WTC11 (cell line): Measurements from ENCODE around the gene SPINDOC. TPM values are rescaled to one million over a fixed set of nuclear protein-coding genes. Genes with fewer than 3 reads are reported as not detected.

ENCODE experiments used
- ATAC-seq: fragments of 200-7000 bp; cut with Tn5 transposase; 2 replicates; pipeline ENCODE4 v1.10.0; 2021; ENCODE audit warnings: mild to moderate bottlenecking, moderate library complexity
- CTCF ChIA-PET: fragments of 300-600 bp; sonication (Branson Sonifier 250); formaldehyde crosslinking; loops from one replicate; lab custom pipeline; 2021; ENCODE audit warnings: antibody characterized with exemption; lab: Charles Lee
- POLR2A ChIA-PET: fragments of 350-600 bp; sonication (Branson Sonifier 250); formaldehyde crosslinking; loops from one replicate; lab custom pipeline; 2021; ENCODE audit warnings: antibody characterized with exemption; lab: Charles Lee
- DNase-seq: peaks from one replicate; pipeline ENCODE4 v3.0.0; 2021; ENCODE audit warnings: low spot score
- H3K27ac Mint-ChIP-seq: 2 replicates; pipeline ENCODE4 v1.8.0; 2021; ENCODE audit warnings: mixed read lengths
- H3K27me3 Mint-ChIP-seq: 2 replicates; pipeline ENCODE4 v1.8.0; 2021; ENCODE audit warnings: low read depth, mild to moderate bottlenecking, moderate library complexity, mixed read lengths
- H3K36me3 Mint-ChIP-seq: 2 replicates; pipeline ENCODE4 v1.8.0; 2021; ENCODE audit warnings: mixed read lengths
- H3K4me1 Mint-ChIP-seq: 2 replicates; pipeline ENCODE4 v1.8.0; 2022; ENCODE audit warnings: mixed read lengths
- H3K4me3 Mint-ChIP-seq: 2 replicates; pipeline ENCODE4 v1.8.0; 2021; ENCODE audit warnings: mild to moderate bottlenecking, moderate library complexity, mixed read lengths
- H3K9me3 Mint-ChIP-seq: 2 replicates; pipeline ENCODE4 v1.8.0; 2021; ENCODE audit warnings: mixed read lengths
- ATF2 ChIP-seq: sonication (generic); formaldehyde crosslinking; IDR thresholded peaks from 2 replicates; pipeline ENCODE4 v1.8.1; 2022; ENCODE audit warnings: low read depth, missing genetic modification reagents, borderline replicate concordance
- CBFB ChIP-seq: sonication (generic); formaldehyde crosslinking; IDR thresholded peaks from 2 replicates; pipeline ENCODE4 v1.8.1; 2022; ENCODE audit warnings: mild to moderate bottlenecking, low read depth, missing genetic modification reagents
- CREB1 ChIP-seq: sonication (generic); formaldehyde crosslinking; IDR thresholded peaks from 2 replicates; pipeline ENCODE4 v1.8.0; 2023; ENCODE audit warnings: mild to moderate bottlenecking, missing genetic modification reagents
- E2F1 ChIP-seq: sonication (generic); formaldehyde crosslinking; IDR thresholded peaks from 2 replicates; pipeline ENCODE4 v1.8.0; 2022; ENCODE audit warnings: mild to moderate bottlenecking, missing genetic modification reagents
- E2F4 ChIP-seq: sonication (generic); formaldehyde crosslinking; IDR thresholded peaks from 2 replicates; pipeline ENCODE4 v1.8.1; 2022; ENCODE audit warnings: low read depth, mild to moderate bottlenecking, moderate library complexity, missing genetic modification reagents, borderline replicate concordance
- ELF4 ChIP-seq: sonication (generic); formaldehyde crosslinking; IDR thresholded peaks from 2 replicates; pipeline ENCODE4 v1.8.1; 2022; ENCODE audit warnings: low read depth, mild to moderate bottlenecking, moderate library complexity, missing genetic modification reagents
- EMX1 ChIP-seq: fragments of 250-450 bp; sonication (Bioruptor Pico); IDR thresholded peaks from 2 replicates; pipeline ENCODE4 v1.8.0; 2021; ENCODE audit warnings: mild to moderate bottlenecking
- ESRRA ChIP-seq: sonication (generic); formaldehyde crosslinking; IDR thresholded peaks from 2 replicates; pipeline ENCODE4 v1.8.1; 2022; ENCODE audit warnings: mild to moderate bottlenecking, missing genetic modification reagents, borderline replicate concordance
- GRHL2 ChIP-seq: fragments of 250-450 bp; sonication (Bioruptor Pico); IDR thresholded peaks from 2 replicates; pipeline ENCODE4 v1.8.0; 2022; ENCODE audit warnings: mild to moderate bottlenecking, moderate library complexity; ENCODE audit not compliant: insufficient replicate concordance, severe bottlenecking
- IRF2 ChIP-seq: sonication (generic); formaldehyde crosslinking; IDR thresholded peaks from 2 replicates; pipeline ENCODE4 v1.8.0; 2022; ENCODE audit warnings: low read depth, missing genetic modification reagents, borderline replicate concordance
- JUN ChIP-seq: sonication (generic); formaldehyde crosslinking; IDR thresholded peaks from 2 replicates; pipeline ENCODE4 v1.8.0; 2023; ENCODE audit warnings: mild to moderate bottlenecking, missing genetic modification reagents
- MLX ChIP-seq: sonication (generic); formaldehyde crosslinking; IDR thresholded peaks from 2 replicates; pipeline ENCODE4 v1.8.1; 2023; ENCODE audit warnings: mild to moderate bottlenecking, missing genetic modification reagents, moderate library complexity
- MXD4 ChIP-seq: fragments of 250-450 bp; sonication (Bioruptor Pico); IDR thresholded peaks from 2 replicates; pipeline ENCODE4 v1.8.0; 2021; ENCODE audit warnings: mild to moderate bottlenecking, moderate library complexity, borderline replicate concordance
- NFATC4 ChIP-seq: fragments of 250-450 bp; sonication (Bioruptor Pico); IDR thresholded peaks from 2 replicates; pipeline ENCODE4 v1.9.0; 2021; ENCODE audit warnings: mild to moderate bottlenecking
- NR1H2 ChIP-seq: sonication (generic); formaldehyde crosslinking; IDR thresholded peaks from 2 replicates; pipeline ENCODE4 v1.9.0; 2021; ENCODE audit warnings: mild to moderate bottlenecking, moderate library complexity, missing genetic modification reagents
- NR3C1 ChIP-seq: sonication (generic); formaldehyde crosslinking; conservative IDR thresholded peaks from 2 replicates; pipeline ENCODE4 v1.8.1; 2023; ENCODE audit warnings: low read depth, mild to moderate bottlenecking, missing genetic modification reagents
- PRRX2 ChIP-seq: fragments of 250-450 bp; sonication (Bioruptor Pico); IDR thresholded peaks from 2 replicates; pipeline ENCODE4 v1.8.0; 2021; ENCODE audit warnings: mild to moderate bottlenecking
- TCF7 ChIP-seq: sonication (generic); formaldehyde crosslinking; IDR thresholded peaks from 2 replicates; pipeline ENCODE4 v1.8.0; 2022; ENCODE audit warnings: mild to moderate bottlenecking, low read depth, missing genetic modification reagents, moderate library complexity
- TEAD1 ChIP-seq: sonication (generic); formaldehyde crosslinking; IDR thresholded peaks from 2 replicates; pipeline ENCODE4 v1.8.0; 2022; ENCODE audit warnings: mild to moderate bottlenecking, missing genetic modification reagents
- ZNF232 ChIP-seq: sonication (generic); formaldehyde crosslinking; IDR thresholded peaks from 2 replicates; pipeline ENCODE4 v1.8.0; 2022; ENCODE audit warnings: mild to moderate bottlenecking, missing genetic modification reagents
- ZNF263 ChIP-seq: sonication (generic); formaldehyde crosslinking; IDR thresholded peaks from 2 replicates; pipeline ENCODE4 v1.8.1; 2022; ENCODE audit warnings: low read depth, mild to moderate bottlenecking, moderate library complexity, missing genetic modification reagents
- ZNF396 ChIP-seq: fragments of 250-450 bp; sonication (Bioruptor Pico); IDR thresholded peaks from 2 replicates; pipeline ENCODE4 v1.8.0; 2021; ENCODE audit warnings: mild to moderate bottlenecking, moderate library complexity, borderline replicate concordance
- ZNF416 ChIP-seq: fragments of 250-450 bp; sonication (Bioruptor Pico); IDR thresholded peaks from 2 replicates; pipeline ENCODE4 v1.9.0; 2021; ENCODE audit warnings: mild to moderate bottlenecking, inconsistent platforms
- ZNF423 ChIP-seq: fragments of 250-450 bp; sonication (Bioruptor Pico); IDR thresholded peaks from 2 replicates; pipeline ENCODE4 v2.1.2; 2022; ENCODE audit warnings: mild to moderate bottlenecking, moderate library complexity
- ZNF671 ChIP-seq: fragments of 250-450 bp; sonication (Bioruptor Pico); IDR thresholded peaks from 2 replicates; pipeline ENCODE4 v1.8.0; 2021; ENCODE audit warnings: mild to moderate bottlenecking
- total RNA-seq: library from RNA; stranded (reverse); gene quantifications from 3 replicates; pipeline ENCODE4 v1.2.3, GENCODE V29; 2021
- TF ChIP-seq, protein P1 (sequence below): sonication (generic); formaldehyde crosslinking; conservative IDR thresholded peaks from 2 replicates; pipeline ENCODE4 v1.8.1; 2022; ENCODE audit warnings: mild to moderate bottlenecking, missing genetic modification reagents
- TF ChIP-seq, protein P2 (sequence below): sonication (generic); formaldehyde crosslinking; IDR thresholded peaks from 2 replicates; pipeline ENCODE4 v1.8.0; 2023; ENCODE audit warnings: missing genetic modification reagents
- TF ChIP-seq, protein P3 (sequence below): sonication (generic); formaldehyde crosslinking; IDR thresholded peaks from 2 replicates; pipeline ENCODE4 v1.8.0; 2023; ENCODE audit warnings: mild to moderate bottlenecking, missing genetic modification reagents

Gene SPINDOC
- total RNA-seq, 1 experiment from 2014 or later = 93.8 TPM

GRCh38 chr11:63873311-63873710 is 60.1 kb downstream of the SPINDOC start (continued):
- TF ChIP-seq ZNF416 (CRISPR knock-in tag) (no peak), ESRRA (CRISPR knock-in tag) (no peak), NR1H2 (CRISPR knock-in tag) (no peak), ELF4 (CRISPR knock-in tag) (no peak), TEAD1 (CRISPR knock-in tag) (no peak), MXD4 (no peak), JUN (CRISPR knock-in tag) (no peak), ZNF423 (CRISPR knock-in tag) (no peak), E2F4 (CRISPR knock-in tag) (no peak), ZNF232 (CRISPR knock-in tag) (no peak), IRF2 (CRISPR knock-in tag) (no peak)
- TF ChIP-seq, protein P1, sequence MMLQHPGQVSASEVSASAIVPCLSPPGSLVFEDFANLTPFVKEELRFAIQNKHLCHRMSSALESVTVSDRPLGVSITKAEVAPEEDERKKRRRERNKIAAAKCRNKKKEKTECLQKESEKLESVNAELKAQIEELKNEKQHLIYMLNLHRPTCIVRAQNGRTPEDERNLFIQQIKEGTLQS = no peak
- TF ChIP-seq, protein P2, sequence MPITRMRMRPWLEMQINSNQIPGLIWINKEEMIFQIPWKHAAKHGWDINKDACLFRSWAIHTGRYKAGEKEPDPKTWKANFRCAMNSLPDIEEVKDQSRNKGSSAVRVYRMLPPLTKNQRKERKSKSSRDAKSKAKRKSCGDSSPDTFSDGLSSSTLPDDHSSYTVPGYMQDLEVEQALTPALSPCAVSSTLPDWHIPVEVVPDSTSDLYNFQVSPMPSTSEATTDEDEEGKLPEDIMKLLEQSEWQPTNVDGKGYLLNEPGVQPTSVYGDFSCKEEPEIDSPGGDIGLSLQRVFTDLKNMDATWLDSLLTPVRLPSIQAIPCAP (CRISPR knock-in tag) = no peak

DNA sequence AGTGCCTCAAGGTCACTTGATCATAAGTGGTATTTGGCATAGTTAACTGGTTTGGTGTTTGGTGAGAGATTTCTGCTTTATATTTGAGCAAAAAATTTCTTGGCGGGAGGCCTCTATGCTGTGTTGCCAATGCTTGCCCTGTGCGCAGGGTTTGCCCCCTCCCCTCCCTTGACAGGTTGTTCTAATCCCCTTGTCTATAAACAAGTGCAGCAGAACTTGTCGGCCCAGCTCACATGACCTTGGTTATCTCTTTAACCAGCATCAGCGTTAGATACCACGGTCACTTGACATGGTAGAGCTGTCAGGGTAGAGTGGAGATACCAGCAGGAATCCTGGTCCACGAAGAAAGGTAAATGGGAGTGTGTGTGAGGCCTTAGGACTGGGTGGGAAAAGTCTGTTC is 61.3 kb downstream of the SPINDOC start:
- peaks cover 5% of the 10 kb centered on the region; the same call in 1 of the 2 replicates for H3K36me3 Mint-ChIP-seq
- H3K27ac Mint-ChIP-seq = no peak overlapping the region; the same call in 1 of the 2 replicates
- CTCF ChIA-PET = interaction anchor here (0.6 to 1.2 kb wide), 4 partner anchors 32 to 121 kb away, joined by 3 to 4 read pairs (median 3); no protein-coding TSS in a partner anchor
- no peak for TF ChIP-seq ZNF263 (CRISPR knock-in tag)
- no peak for TF ChIP-seq CREB1 (CRISPR knock-in tag)
- TF ChIP-seq GRHL2 (CRISPR knock-in tag) = no peak
- TF ChIP-seq IRF2 (CRISPR knock-in tag) = no peak
- TF ChIP-seq, protein P3, sequence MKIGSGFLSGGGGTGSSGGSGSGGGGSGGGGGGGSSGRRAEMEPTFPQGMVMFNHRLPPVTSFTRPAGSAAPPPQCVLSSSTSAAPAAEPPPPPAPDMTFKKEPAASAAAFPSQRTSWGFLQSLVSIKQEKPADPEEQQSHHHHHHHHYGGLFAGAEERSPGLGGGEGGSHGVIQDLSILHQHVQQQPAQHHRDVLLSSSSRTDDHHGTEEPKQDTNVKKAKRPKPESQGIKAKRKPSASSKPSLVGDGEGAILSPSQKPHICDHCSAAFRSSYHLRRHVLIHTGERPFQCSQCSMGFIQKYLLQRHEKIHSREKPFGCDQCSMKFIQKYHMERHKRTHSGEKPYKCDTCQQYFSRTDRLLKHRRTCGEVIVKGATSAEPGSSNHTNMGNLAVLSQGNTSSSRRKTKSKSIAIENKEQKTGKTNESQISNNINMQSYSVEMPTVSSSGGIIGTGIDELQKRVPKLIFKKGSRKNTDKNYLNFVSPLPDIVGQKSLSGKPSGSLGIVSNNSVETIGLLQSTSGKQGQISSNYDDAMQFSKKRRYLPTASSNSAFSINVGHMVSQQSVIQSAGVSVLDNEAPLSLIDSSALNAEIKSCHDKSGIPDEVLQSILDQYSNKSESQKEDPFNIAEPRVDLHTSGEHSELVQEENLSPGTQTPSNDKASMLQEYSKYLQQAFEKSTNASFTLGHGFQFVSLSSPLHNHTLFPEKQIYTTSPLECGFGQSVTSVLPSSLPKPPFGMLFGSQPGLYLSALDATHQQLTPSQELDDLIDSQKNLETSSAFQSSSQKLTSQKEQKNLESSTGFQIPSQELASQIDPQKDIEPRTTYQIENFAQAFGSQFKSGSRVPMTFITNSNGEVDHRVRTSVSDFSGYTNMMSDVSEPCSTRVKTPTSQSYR (CRISPR knock-in tag) = no peak
- no peak for TF ChIP-seq E2F1 (CRISPR knock-in tag)
- TF ChIP-seq ZNF396 (CRISPR knock-in tag) = no peak
- no peak for TF ChIP-seq PRRX2 (CRISPR knock-in tag)
- TF ChIP-seq EMX1 (CRISPR knock-in tag) = no peak
- TF ChIP-seq ZNF671 (CRISPR knock-in tag) = no peak
- no peak for TF ChIP-seq ATF2 (CRISPR knock-in tag)
- no peak for TF ChIP-seq NR3C1 (CRISPR knock-in tag)
- TF ChIP-seq MLX (CRISPR knock-in tag) = no peak
- TF ChIP-seq TCF7 = no peak
- TF ChIP-seq NFATC4 (CRISPR knock-in tag) = no peak
- no peak for TF ChIP-seq MXD4
- TF ChIP-seq CBFB (CRISPR knock-in tag) = no peak
- no peak for ATAC-seq
- H3K4me1 Mint-ChIP-seq = peaks cover 51% of the 10 kb centered on the region
- POLR2A ChIA-PET = no interaction called here
- no peaks in the 10 kb centered on the region for H3K9me3 Mint-ChIP-seq
- no peaks in the 10 kb centered on the region; the same call in 1 of the 2 replicates for H3K27me3 Mint-ChIP-seq
- H3K4me3 Mint-ChIP-seq = no peak overlapping the region
- no peak for DNase-seq
